ENCODE data around the gene CELSR1.
A peak's percentile ranks its signal among the peaks of the same experiment; 100 is the strongest.
"Not testable (repeated sequence)": the region's sequence is repeated elsewhere in the genome, so short reads cannot be mapped to it uniquely, and the experiment has no call there.

CELSR1 gene

GRCh38 chr22:46479046-46479445 is 58.4 kb downstream of the CELSR1 start:
- DNase-seq, result no peak

- peak in 1 of 14 donors; percentile 71 for DNase-seq
These were observed 59.3 kb downstream of the CELSR1 start for GRCh38 chr22:46478083-46478551.

- no peak for DNase-seq
These were observed 60.9 kb downstream of the CELSR1 start for GRCh38 chr22:46476547-46476941.

GRCh38 chr22:46473896-46474557 is 63.4 kb downstream of the CELSR1 start:
- no peak for DNase-seq

- no peak for DNase-seq
These were observed 64.2 kb downstream of the CELSR1 start for GRCh38 chr22:46473021-46473779.

- DNase-seq, result no peak
These were observed 64.8 kb downstream of the CELSR1 start for GRCh38 chr22:46472722-46473016.

GRCh38 chr22:46471901-46472721 is 65.3 kb downstream of the CELSR1 start:
- DNase-seq, result no peak

GRCh38 chr22:46471330-46471729 is 66.1 kb downstream of the CELSR1 start:
- not testable (repeated sequence) for DNase-seq

GRCh38 chr22:46469711-46470110 is 67.7 kb downstream of the CELSR1 start:
- DNase-seq, result no peak

GRCh38 chr22:46467006-46467405 is 70.4 kb downstream of the CELSR1 start:
- DNase-seq, result no peak

- no peak for DNase-seq
These were observed 71.2 kb downstream of the CELSR1 start for GRCh38 chr22:46466255-46466676.

- no peak for DNase-seq
These were observed 71.6 kb downstream of the CELSR1 start for GRCh38 chr22:46465793-46466192.

GRCh38 chr22:46465345-46465720 is 72.1 kb downstream of the CELSR1 start:
- no peak for DNase-seq

- no peak for DNase-seq
These were observed 72.6 kb downstream of the CELSR1 start for GRCh38 chr22:46464701-46465344.

GRCh38 chr22:46464296-46464695 is 73.1 kb downstream of the CELSR1 start:
- DNase-seq, result no peak

- DNase-seq, result no peak
These were observed 73.8 kb downstream of the CELSR1 start for GRCh38 chr22:46463435-46464227.

GRCh38 chr22:46462726-46463371 is 74.6 kb downstream of the CELSR1 start:
- DNase-seq, result no peak

- no peak for DNase-seq
These were observed 75.7 kb downstream of the CELSR1 start for GRCh38 chr22:46461566-46462180.

GRCh38 chr22:46460857-46461256 is 76.6 kb downstream of the CELSR1 start:
- no peak for DNase-seq

- DNase-seq, result no peak
These were observed 77.9 kb downstream of the CELSR1 start for GRCh38 chr22:46459347-46460065.
